Psoas muscle (tissue), 8 donors: ENCODE results near the gene S100A16. TPM values are rescaled to one million over a fixed set of nuclear protein-coding genes. Genes with fewer than 3 reads are reported as not detected.
A peak's percentile ranks its signal among the peaks of the same experiment; 100 is the strongest.
"Not testable (repeated sequence)": the region's sequence is repeated elsewhere in the genome, so short reads cannot be mapped to it uniquely, and the experiment has no call there.

ENCODE experiments used
- ATAC-seq, 4 donors: fragments of 200-7000 bp; cut with Tn5 transposase; one replicate each; pipeline ENCODE4 v1.9.1; 2020; ENCODE audit warnings: moderate library complexity in 3 of 4, mild to moderate bottlenecking in 2 of 4
- DNase-seq, 2 donors: peaks; one replicate each; pipeline ENCODE4 v3.0.0-alpha.2; 2020
- H3K27ac ChIP-seq: fragments of 200-600 bp; one replicate; pipeline ENCODE4 v1.8.0; 2022
- H3K27me3 ChIP-seq, 3 donors: fragments of 200-600 bp in 1 of 3; one replicate each; pipeline versions ENCODE4 v1.6.1 to v1.8.0; 2013 to 2022; ENCODE audit warnings: low read length in 2 of 3, mild to moderate bottlenecking in 2 of 3, moderate library complexity in 1 of 3; ENCODE audit not compliant: insufficient read depth in 3 of 3
- H3K36me3 ChIP-seq, 2 donors: fragments of 200-600 bp in 1 of 2; one replicate each; pipeline versions ENCODE4 v1.6.1 to v1.8.0; 2013 to 2022; ENCODE audit warnings: low read depth in 1 of 2, mild to moderate bottlenecking in 1 of 2, moderate library complexity in 1 of 2; ENCODE audit not compliant: insufficient read depth in 1 of 2
- H3K4me1 ChIP-seq: fragments of 200-600 bp; one replicate; pipeline ENCODE4 v1.8.0; 2022
- H3K4me3 ChIP-seq: fragments of 200-600 bp; one replicate; pipeline ENCODE4 v1.8.0; 2022; ENCODE audit warnings: mild to moderate bottlenecking
- H3K9me3 ChIP-seq: fragments of 200-600 bp; one replicate; pipeline ENCODE4 v1.8.0; 2022
- WGBS, 3 donors: extraction: QIAGEN DNeasy Blood & Tissue Kit; methylation state at CpG; one replicate each; pipeline versions ENCODE4 v1.1.6 to v1.1.7; 2013; 5-methylcytosine and 5-hydroxymethylcytosine counted together
- intact Hi-C, 2 donors: fragments of 100-400 bp; cut with DNase I; formaldehyde crosslinking; loops; one replicate each; pipeline versions ENCODE4 v1.11.0 to v1.14.2; 2022
- polyA plus RNA-seq, 3 donors: library from polyadenylated mRNA; stranded (reverse); fragments of 200-250 nt; gene quantifications; one replicate each; pipeline ENCODE4 v1.2.3, GENCODE V29; 2013
- total RNA-seq, 4 donors: library from RNA; stranded (reverse); fragmentation: NEBNext Ultra II Directional in 2 of 4; extraction: Animal tissue kit (Norgen Biotek cat#: 25700) in 2 of 4; gene quantifications; one replicate each; pipeline versions ENCODE4 v1.2.1 to v1.2.4, GENCODE V29; 2021 to 2023
- TF ChIP-seq, protein P1 (sequence below): fragments of 200-600 bp; IDR thresholded peaks from one replicate; pipeline ENCODE4 v1.8.0; 2022; ENCODE audit warnings: antibody characterized with exemption
- donor health status: healthy with polysubstance abuse.
- donor health status: DM: no; HTN: no; CAD: no; lungs with moderate emphysema.
- donor health status: Bipolar disorder and iron deficiency.
- donor health status: healthy.
- donor health status: DM: yes; HTN: yes; CAD: no.
- donor health status: DM: no; HTN: no; CAD: no.
- donor health status: DM: no; HTN: no; CAD: no.
- donor health status: DM: yes; HTN: yes; CAD: no.

The S100A16 gene
- total and polyA plus RNA-seq, 7 donors, result 23.3 to 251 (median 38.1) TPM

DNA sequence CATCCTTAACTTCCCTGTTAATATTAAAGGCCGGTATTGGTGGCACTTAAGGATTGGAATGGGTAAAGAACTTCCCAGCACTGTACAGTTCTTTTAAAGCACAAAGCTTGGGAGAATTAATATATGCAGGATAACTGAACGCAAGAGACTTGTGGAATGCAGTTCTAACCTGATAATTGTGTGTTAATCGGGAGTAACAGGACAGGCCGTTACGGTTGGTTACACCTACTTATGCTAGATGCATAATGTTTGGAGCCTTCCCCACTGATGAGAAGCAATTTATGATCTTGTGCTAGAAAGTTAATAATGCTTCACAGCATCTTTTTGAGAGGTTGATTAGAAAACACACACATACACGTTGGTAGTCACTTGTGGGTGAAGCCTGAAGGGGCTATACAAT lies 27.9 kb upstream of the S100A16 start:
- TF ChIP-seq, protein P1, sequence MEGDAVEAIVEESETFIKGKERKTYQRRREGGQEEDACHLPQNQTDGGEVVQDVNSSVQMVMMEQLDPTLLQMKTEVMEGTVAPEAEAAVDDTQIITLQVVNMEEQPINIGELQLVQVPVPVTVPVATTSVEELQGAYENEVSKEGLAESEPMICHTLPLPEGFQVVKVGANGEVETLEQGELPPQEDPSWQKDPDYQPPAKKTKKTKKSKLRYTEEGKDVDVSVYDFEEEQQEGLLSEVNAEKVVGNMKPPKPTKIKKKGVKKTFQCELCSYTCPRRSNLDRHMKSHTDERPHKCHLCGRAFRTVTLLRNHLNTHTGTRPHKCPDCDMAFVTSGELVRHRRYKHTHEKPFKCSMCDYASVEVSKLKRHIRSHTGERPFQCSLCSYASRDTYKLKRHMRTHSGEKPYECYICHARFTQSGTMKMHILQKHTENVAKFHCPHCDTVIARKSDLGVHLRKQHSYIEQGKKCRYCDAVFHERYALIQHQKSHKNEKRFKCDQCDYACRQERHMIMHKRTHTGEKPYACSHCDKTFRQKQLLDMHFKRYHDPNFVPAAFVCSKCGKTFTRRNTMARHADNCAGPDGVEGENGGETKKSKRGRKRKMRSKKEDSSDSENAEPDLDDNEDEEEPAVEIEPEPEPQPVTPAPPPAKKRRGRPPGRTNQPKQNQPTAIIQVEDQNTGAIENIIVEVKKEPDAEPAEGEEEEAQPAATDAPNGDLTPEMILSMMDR, result no peak
- Histone ChIP-seq H3K36me3 (peaks cover 34 to 99% of the 10 kb centered on the region in 2 donors), H3K27me3 (no peaks in the 10 kb centered on the region), H3K4me3 (peak overlapping the region; percentile 24), H3K9me3 (no peaks in the 10 kb centered on the region), H3K27ac (peak overlapping the region; percentile 100), H3K4me1 (peaks cover 85% of the 10 kb centered on the region)
- ATAC-seq (no peak), DNase-seq (no peak)
- 52 to 72% (median 55%) methylated on average over 6 of the region's 6 CpGs for WGBS, 3 donors
- intact Hi-C loops, result loop anchor here in 1 of 2 donors (1.0 kb wide), 1 partner anchor 8 kb away; no protein-coding TSS in a partner anchor

DNA sequence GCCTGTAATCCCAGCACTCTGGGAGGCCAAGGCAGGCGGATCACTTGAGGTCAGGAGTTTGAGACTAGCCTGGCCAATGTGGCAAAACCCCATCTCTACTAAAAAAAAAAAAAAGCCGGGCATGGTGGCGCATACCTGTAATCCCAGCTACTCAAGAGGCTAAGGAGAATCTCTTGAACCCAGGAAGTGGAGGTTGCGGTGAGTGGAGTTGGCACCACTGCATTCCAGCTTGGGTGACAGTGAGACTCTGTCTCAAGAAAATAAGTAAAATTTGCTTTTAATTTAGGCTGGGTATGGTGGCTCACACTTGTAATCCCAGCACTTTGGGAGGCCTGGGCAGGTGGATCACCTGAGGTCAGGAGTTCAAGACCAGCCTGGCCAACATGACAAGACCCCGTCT lies 27.3 kb upstream of the S100A16 start:
- 50 to 80% (median 61%) methylated on average over 5 of the region's 5 CpGs for WGBS, 3 donors
- Histone ChIP-seq H3K4me1 (peaks cover 85% of the 10 kb centered on the region), H3K36me3 (peaks cover 29 to 94% of the 10 kb centered on the region in 2 donors), H3K27ac (peak overlapping the region; percentile 100)
- not testable (repeated sequence) for H3K27me3 ChIP-seq, H3K9me3 ChIP-seq, H3K4me3 ChIP-seq, ATAC-seq, DNase-seq
- intact Hi-C loops, result loop anchor here in 1 of 2 donors (1.0 kb wide), 1 partner anchor 9 kb away; no protein-coding TSS in a partner anchor

GRCh38 chr1:153639280-153639679 lies 26.3 kb upstream of the S100A16 start:
- Histone ChIP-seq H3K4me3 (peak overlapping the region; percentile 99), H3K27me3 (no peaks in the 10 kb centered on the region), H3K36me3 (peaks cover 25 to 88% of the 10 kb centered on the region in 2 donors), H3K9me3 (no peaks in the 10 kb centered on the region), H3K27ac (peak overlapping the region; percentile 100), H3K4me1 (peaks cover 81% of the 10 kb centered on the region)
- DNase-seq, result peak in 1 of 2 donors; percentile 75
- 18 to 47% (median 29%) methylated on average over 3 of the region's 3 CpGs for WGBS, 3 donors
- intact Hi-C loops, result no loop called here
- TF ChIP-seq, protein P1, result no peak
- ATAC-seq, result peak; percentile 81 to 90 (median 89)

- WGBS, 3 donors, result 21 to 47% (median 24%) methylated on average over 6 of the region's 6 CpGs
- H3K27ac ChIP-seq, result peak overlapping the region; percentile 100
Measured at GRCh38 chr1:153638261-153638660, 25.3 kb upstream of the S100A16 start.

GRCh38 chr1:153636312-153636711 lies 23.4 kb upstream of the S100A16 start:
- Histone ChIP-seq H3K36me3 (peaks cover 15 to 68% of the 10 kb centered on the region in 2 donors), H3K27me3 (no peaks in the 10 kb centered on the region), H3K4me1 (peaks cover 65% of the 10 kb centered on the region), H3K4me3 (peak overlapping the region; percentile 99), H3K27ac (peak overlapping the region; percentile 100), H3K9me3 (no peaks in the 10 kb centered on the region)
- TF ChIP-seq, protein P1, result no peak
- ATAC-seq (no peak), DNase-seq (no peak)
- intact Hi-C loops, result no loop called here
- WGBS, 3 donors, result 66 to 87% (median 69%) methylated on average over 9 of the region's 9 CpGs

More at GRCh38 chr1:153638261-153638660, 25.3 kb upstream of the S100A16 start:
- H3K27me3 ChIP-seq, result no peaks in the 10 kb centered on the region
- ATAC-seq (no peak), DNase-seq (no peak)
- intact Hi-C loops, result no loop called here
- peaks cover 72% of the 10 kb centered on the region for H3K4me1 ChIP-seq
- peaks cover 22 to 78% of the 10 kb centered on the region in 2 donors for H3K36me3 ChIP-seq
- no peaks in the 10 kb centered on the region for H3K9me3 ChIP-seq
- TF ChIP-seq, protein P1, result no peak
- peak overlapping the region; percentile 99 for H3K4me3 ChIP-seq
